ENCODE results near the gene NT5DC3. TPM values are rescaled to one million over a fixed set of nuclear protein-coding genes. Genes with fewer than 3 reads are reported as not detected.

The NT5DC3 gene
- polyA plus RNA-seq, 3 donors = 0.27 to 4.8 (median 0.93) TPM

- DNase-seq = no peak
- intact Hi-C loops (cut with micrococcal nuclease) = no loop called here
- Histone ChIP-seq H3K4me3 (replicated peaks in 1 of 3; ENCODE audit: low read depth in 2 of 3, low read length in 3 of 3) (no peak overlapping the region), H3K9ac (ENCODE audit: insufficient read depth, low read length, poor library complexity, severe bottlenecking) (no peak overlapping the region), H3K4me1 (ENCODE audit: control insufficient read depth in 1 of 2, insufficient read depth in 2 of 2, low read length in 2 of 2) (no peaks in the 10 kb centered on the region), H3K9me3 (replicated peaks in 1 of 2; ENCODE audit: control insufficient read depth in 1 of 2, insufficient read depth in 1 of 2, low read length in 2 of 2) (no peaks in the 10 kb centered on the region), H2AFZ (ENCODE audit: insufficient read depth, low read depth, low read length, poor library complexity, severe bottlenecking) (no peak overlapping the region), H3K79me2 (ENCODE audit: insufficient read depth, low read length) (no peaks in the 10 kb centered on the region), H3K27me3 (ENCODE audit: control insufficient read depth in 2 of 2, insufficient read depth in 2 of 2, low read length in 2 of 2) (no peaks in the 10 kb centered on the region), H3K4me2 (replicated peaks; ENCODE audit: extremely low read depth, low read length, poor library complexity, severe bottlenecking) (no peak overlapping the region), H3K27ac (ENCODE audit: low read depth in 1 of 2, low read length in 2 of 2) (no peak overlapping the region), H3K36me3 (replicated peaks in 1 of 2; ENCODE audit: control insufficient read depth in 1 of 2, insufficient read depth in 2 of 2, low read length in 2 of 2) (no peaks in the 10 kb centered on the region), H4K20me1 (ENCODE audit: insufficient read depth, low read length) (no peaks in the 10 kb centered on the region)
- H3K4me3 Mint-ChIP-seq = no peak overlapping the region
- no peaks in the 10 kb centered on the region for H3K36me3 Mint-ChIP-seq
- no peaks in the 10 kb centered on the region for H3K4me1 Mint-ChIP-seq
- H3K9me3 Mint-ChIP-seq = no peaks in the 10 kb centered on the region
- H3K27ac Mint-ChIP-seq = no peak overlapping the region
- peaks cover 0 to 5% (median 1%) of the 10 kb centered on the region in 3 donors for H3K27me3 Mint-ChIP-seq (ENCODE audit: low read depth in 3 of 3)
- WGBS (ENCODE audit: insufficient coverage) = no CpG with 5 or more reads among the region's 1 CpG
- TF ChIP-seq CTCF (IDR thresholded peaks at IDR 0.05) = no peak
These were observed 9.4 kb upstream of the NT5DC3 start for GRCh38 chr12:103850429-103850828.

- Histone ChIP-seq H4K20me1 (ENCODE audit: insufficient read depth, low read length) (no peaks in the 10 kb centered on the region), H3K36me3 (replicated peaks in 1 of 2; ENCODE audit: control insufficient read depth in 1 of 2, insufficient read depth in 2 of 2, low read length in 2 of 2) (no peaks in the 10 kb centered on the region), H3K4me3 (replicated peaks in 1 of 3; ENCODE audit: low read depth in 2 of 3, low read length in 3 of 3) (no peak overlapping the region), H3K4me2 (replicated peaks; ENCODE audit: extremely low read depth, low read length, poor library complexity, severe bottlenecking) (no peak overlapping the region), H3K4me1 (ENCODE audit: control insufficient read depth in 1 of 2, insufficient read depth in 2 of 2, low read length in 2 of 2) (no peaks in the 10 kb centered on the region), H3K9me3 (replicated peaks in 1 of 2; ENCODE audit: control insufficient read depth in 1 of 2, insufficient read depth in 1 of 2, low read length in 2 of 2) (no peaks in the 10 kb centered on the region), H3K27ac (ENCODE audit: low read depth in 1 of 2, low read length in 2 of 2) (no peak overlapping the region), H3K79me2 (ENCODE audit: insufficient read depth, low read length) (no peaks in the 10 kb centered on the region), H2AFZ (ENCODE audit: insufficient read depth, low read depth, low read length, poor library complexity, severe bottlenecking) (no peak overlapping the region), H3K27me3 (ENCODE audit: control insufficient read depth in 2 of 2, insufficient read depth in 2 of 2, low read length in 2 of 2) (no peaks in the 10 kb centered on the region), H3K9ac (ENCODE audit: insufficient read depth, low read length, poor library complexity, severe bottlenecking) (no peak overlapping the region)
- TF ChIP-seq CTCF (IDR thresholded peaks at IDR 0.05) = no peak
- no peak overlapping the region for H3K27ac Mint-ChIP-seq
- 99% methylated on average over 4 of the region's 4 CpGs for WGBS (ENCODE audit: insufficient coverage)
- intact Hi-C loops (cut with micrococcal nuclease) = no loop called here
- no peaks in the 10 kb centered on the region for H3K36me3 Mint-ChIP-seq
- DNase-seq = no peak
- peaks cover 0 to 1% (median 0%) of the 10 kb centered on the region in 3 donors for H3K27me3 Mint-ChIP-seq (ENCODE audit: low read depth in 3 of 3)
- H3K9me3 Mint-ChIP-seq = no peaks in the 10 kb centered on the region
- no peaks in the 10 kb centered on the region for H3K4me1 Mint-ChIP-seq
- no peak overlapping the region for H3K4me3 Mint-ChIP-seq
These were observed 8.0 kb upstream of the NT5DC3 start for GRCh38 chr12:103848917-103849491.
